Upper lobe of right lung (tissue), 1 donor: ENCODE results near the gene NELL2. TPM values are rescaled to one million over a fixed set of nuclear protein-coding genes. Genes with fewer than 3 reads are reported as not detected.

Source experiments
- ATAC-seq: fragments of 200-7000 bp; cut with Tn5 transposase; one replicate; pipeline ENCODE4 v1.9.1; 2020; ENCODE audit warnings: mild to moderate bottlenecking, moderate library complexity
- DNase-seq: peaks from one replicate; pipeline ENCODE4 v3.0.0-alpha.2; 2020
- H3K27ac ChIP-seq: fragments of 200-600 bp; one replicate; pipeline ENCODE4 v1.8.0; 2022
- H3K27me3 ChIP-seq: fragments of 200-600 bp; one replicate; pipeline ENCODE4 v1.8.0; 2022; ENCODE audit warnings: mild to moderate bottlenecking
- H3K36me3 ChIP-seq: fragments of 200-600 bp; one replicate; pipeline ENCODE4 v1.8.0; 2022
- H3K4me1 ChIP-seq: fragments of 200-600 bp; one replicate; pipeline ENCODE4 v1.8.0; 2022
- H3K4me3 ChIP-seq: fragments of 200-600 bp; one replicate; pipeline ENCODE4 v1.8.0; 2022; ENCODE audit warnings: mild to moderate bottlenecking
- H3K9me3 ChIP-seq: fragments of 200-600 bp; one replicate; pipeline ENCODE4 v1.8.0; 2022
- CTCF ChIP-seq: fragments of 200-600 bp; IDR thresholded peaks from one replicate; pipeline ENCODE4 v1.8.0; 2022; ENCODE audit warnings: antibody characterized with exemption
- intact Hi-C: fragments of 100-400 bp; cut with DNase I; formaldehyde crosslinking; loops from one replicate; pipeline ENCODE4 v1.11.0; 2022
- total RNA-seq: library from RNA; stranded (reverse); fragmentation: NEBNext Ultra II Directional; extraction: Animal tissue kit (Norgen Biotek cat#: 25700); gene quantifications from one replicate; pipeline ENCODE4 v1.2.1, GENCODE V29; 2021
- donor health status: DM: no; HTN: yes; CAD: no; lungs with severe emphysema.

NELL2 gene
- total RNA-seq, 1 donor from 2014 or later, result 1.6 TPM

GRCh38 chr12:44711736-44712135 is 164.4 kb downstream of the NELL2 start:
- Histone ChIP-seq H3K27me3 (no peaks in the 10 kb centered on the region), H3K9me3 (no peaks in the 10 kb centered on the region), H3K36me3 (no peaks in the 10 kb centered on the region), H3K27ac (no peak overlapping the region), H3K4me1 (no peaks in the 10 kb centered on the region), H3K4me3 (no peak overlapping the region)
- intact Hi-C loops, result no loop called here
- ATAC-seq (no peak), DNase-seq (no peak)
- no peak for TF ChIP-seq CTCF

- H3K4me1 ChIP-seq, result no peaks in the 10 kb centered on the region
- peaks cover 4% of the 10 kb centered on the region for H3K27me3 ChIP-seq
- intact Hi-C loops, result no loop called here
- no peak overlapping the region for H3K27ac ChIP-seq
- H3K36me3 ChIP-seq, result no peaks in the 10 kb centered on the region
- no peak for TF ChIP-seq CTCF
- ATAC-seq (peak; percentile 19), DNase-seq (no peak)
- no peak overlapping the region for H3K4me3 ChIP-seq
- no peaks in the 10 kb centered on the region for H3K9me3 ChIP-seq
These were observed 166.9 kb downstream of the NELL2 start for GRCh38 chr12:44709166-44709565.

- ATAC-seq, result peak; percentile 70
- intact Hi-C loops, result no loop called here
- Histone ChIP-seq H3K27ac (no peak overlapping the region), H3K27me3 (peaks cover 4% of the 10 kb centered on the region), H3K4me3 (no peak overlapping the region), H3K4me1 (no peaks in the 10 kb centered on the region), H3K36me3 (no peaks in the 10 kb centered on the region), H3K9me3 (no peaks in the 10 kb centered on the region)
- TF ChIP-seq CTCF, result no peak
- DNase-seq, result no peak
These were observed 167.9 kb downstream of the NELL2 start for GRCh38 chr12:44708218-44708617.

- TF ChIP-seq CTCF, result no peak
- H3K36me3 ChIP-seq, result no peaks in the 10 kb centered on the region
- no peaks in the 10 kb centered on the region for H3K4me1 ChIP-seq
- peaks cover 4% of the 10 kb centered on the region for H3K27me3 ChIP-seq
- H3K9me3 ChIP-seq, result no peaks in the 10 kb centered on the region
- H3K4me3 ChIP-seq, result no peak overlapping the region
- no peak overlapping the region for H3K27ac ChIP-seq
- no peak for DNase-seq
- intact Hi-C loops, result no loop called here
- ATAC-seq, result no peak
These were observed 172.8 kb downstream of the NELL2 start for GRCh38 chr12:44703182-44703910.

GRCh38 chr12:44697511-44697910 is 178.6 kb downstream of the NELL2 start:
- intact Hi-C loops, result no loop called here
- ATAC-seq, result no peak
- DNase-seq, result no peak
- H3K27me3 ChIP-seq, result no peaks in the 10 kb centered on the region
- no peaks in the 10 kb centered on the region for H3K9me3 ChIP-seq
- H3K4me1 ChIP-seq, result no peaks in the 10 kb centered on the region
- no peak overlapping the region for H3K4me3 ChIP-seq
- no peaks in the 10 kb centered on the region for H3K36me3 ChIP-seq
- TF ChIP-seq CTCF, result no peak
- no peak overlapping the region for H3K27ac ChIP-seq

GRCh38 chr12:44696542-44696941 is 179.6 kb downstream of the NELL2 start:
- TF ChIP-seq CTCF, result no peak
- no peak overlapping the region for H3K27ac ChIP-seq
- no peak for ATAC-seq
- no peak overlapping the region for H3K4me3 ChIP-seq
- H3K36me3 ChIP-seq, result no peaks in the 10 kb centered on the region
- intact Hi-C loops, result no loop called here
- no peaks in the 10 kb centered on the region for H3K27me3 ChIP-seq
- DNase-seq, result no peak
- H3K4me1 ChIP-seq, result no peaks in the 10 kb centered on the region
- no peaks in the 10 kb centered on the region for H3K9me3 ChIP-seq
